C4-2B (cell line): ENCODE results near the gene LRCH3.
"Not testable (repeated sequence)": the region's sequence is repeated elsewhere in the genome, so short reads cannot be mapped to it uniquely, and the experiment has no call there.

ENCODE experiments used
- H3K27ac ChIP-seq: fragments of 450-650 bp; 2 replicates; pipeline ENCODE4 v1.5.1; 2017
- ZFX ChIP-seq: fragments of 450-650 bp; IDR thresholded peaks from 2 replicates; pipeline ENCODE4 v1.6.1; 2017
- TF ChIP-seq, protein P1 (sequence below): fragments of 450-650 bp; conservative IDR thresholded peaks from 2 replicates; pipeline ENCODE4 v1.5.1; 2017; ENCODE audit warnings: mild to moderate bottlenecking

LRCH3 gene

DNA sequence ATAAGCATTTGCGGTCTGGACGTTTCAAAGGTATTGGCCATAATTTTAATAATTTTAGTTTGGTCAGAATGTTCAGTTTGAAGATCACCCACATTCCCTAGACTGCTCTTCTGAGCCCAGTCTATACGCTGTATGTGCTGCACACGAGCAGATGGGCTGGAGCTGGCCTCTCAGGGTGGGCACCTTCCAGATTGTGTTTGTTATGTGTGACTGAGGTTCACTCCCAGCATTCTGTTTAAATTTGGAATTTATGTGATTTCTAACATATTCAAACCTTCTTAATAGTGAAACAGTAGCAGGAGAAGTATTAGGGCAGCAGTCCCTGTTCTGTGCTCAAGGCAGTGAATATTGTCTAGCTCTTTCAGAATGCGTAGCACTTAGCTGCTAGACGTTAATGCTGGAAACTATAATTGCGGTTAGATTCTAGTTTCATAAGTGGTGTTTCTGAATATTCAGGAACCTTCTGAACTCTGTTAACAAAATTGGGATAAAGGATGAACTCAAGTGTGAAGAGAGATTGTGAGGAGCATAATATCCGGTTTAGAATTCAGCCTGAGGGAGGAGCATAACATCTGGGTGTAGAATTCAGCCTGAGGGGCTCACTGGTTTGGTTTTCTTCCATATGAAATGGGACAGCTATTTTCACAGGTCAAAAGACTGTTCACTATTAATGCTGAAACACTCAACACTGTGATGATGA is 90.4 kb downstream of the LRCH3 start:
- TF ChIP-seq ZFX: no peak
- TF ChIP-seq, protein P1, sequence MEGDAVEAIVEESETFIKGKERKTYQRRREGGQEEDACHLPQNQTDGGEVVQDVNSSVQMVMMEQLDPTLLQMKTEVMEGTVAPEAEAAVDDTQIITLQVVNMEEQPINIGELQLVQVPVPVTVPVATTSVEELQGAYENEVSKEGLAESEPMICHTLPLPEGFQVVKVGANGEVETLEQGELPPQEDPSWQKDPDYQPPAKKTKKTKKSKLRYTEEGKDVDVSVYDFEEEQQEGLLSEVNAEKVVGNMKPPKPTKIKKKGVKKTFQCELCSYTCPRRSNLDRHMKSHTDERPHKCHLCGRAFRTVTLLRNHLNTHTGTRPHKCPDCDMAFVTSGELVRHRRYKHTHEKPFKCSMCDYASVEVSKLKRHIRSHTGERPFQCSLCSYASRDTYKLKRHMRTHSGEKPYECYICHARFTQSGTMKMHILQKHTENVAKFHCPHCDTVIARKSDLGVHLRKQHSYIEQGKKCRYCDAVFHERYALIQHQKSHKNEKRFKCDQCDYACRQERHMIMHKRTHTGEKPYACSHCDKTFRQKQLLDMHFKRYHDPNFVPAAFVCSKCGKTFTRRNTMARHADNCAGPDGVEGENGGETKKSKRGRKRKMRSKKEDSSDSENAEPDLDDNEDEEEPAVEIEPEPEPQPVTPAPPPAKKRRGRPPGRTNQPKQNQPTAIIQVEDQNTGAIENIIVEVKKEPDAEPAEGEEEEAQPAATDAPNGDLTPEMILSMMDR: no peak
- H3K27ac ChIP-seq: no peak overlapping the region

DNA sequence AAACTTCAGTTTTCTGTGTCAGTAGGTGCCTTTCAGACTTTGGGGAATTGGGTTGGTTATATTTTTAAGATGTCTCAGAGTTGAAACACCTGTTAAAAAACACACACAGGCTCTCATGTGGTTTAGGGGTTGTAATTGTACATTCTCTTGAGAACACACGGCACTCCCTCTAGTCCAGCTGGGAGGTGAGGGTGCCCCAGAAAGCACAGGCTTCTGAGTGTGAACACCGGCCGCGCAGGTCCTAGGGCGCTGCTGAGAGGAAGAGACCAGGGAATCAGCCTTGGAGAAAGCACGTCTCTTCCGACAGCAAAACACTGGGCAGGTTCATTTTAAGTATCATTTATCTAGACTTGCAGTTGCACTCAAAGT is 90.9 kb downstream of the LRCH3 start:
- TF ChIP-seq, protein P1: no peak
- no peak for TF ChIP-seq ZFX

DNA sequence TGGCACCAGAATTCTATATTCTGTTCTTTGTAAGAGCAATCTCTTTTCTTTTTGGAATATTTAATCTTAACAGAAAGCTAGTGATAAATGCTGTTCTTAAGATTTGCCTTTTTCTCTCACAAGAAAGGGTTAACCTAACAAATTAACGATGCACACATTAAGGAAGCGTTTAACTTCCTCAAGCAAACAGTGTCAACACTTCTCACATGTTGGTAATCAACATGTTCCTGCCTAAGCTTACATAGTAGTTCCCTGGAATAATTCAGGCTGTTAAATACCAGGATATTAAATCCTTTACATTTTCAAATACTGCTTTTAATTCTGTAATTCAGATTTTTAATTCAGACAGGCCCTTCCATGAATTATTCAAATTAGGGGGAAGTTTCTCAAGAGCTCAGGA is 91.5 kb downstream of the LRCH3 start:
- H3K27ac ChIP-seq: no peak overlapping the region
- TF ChIP-seq, protein P1: no peak
- TF ChIP-seq ZFX: no peak

More for the DNA sequence above, 90.9 kb downstream of the LRCH3 start:
- no peak overlapping the region; the same call in 1 of the 2 replicates for H3K27ac ChIP-seq

DNA sequence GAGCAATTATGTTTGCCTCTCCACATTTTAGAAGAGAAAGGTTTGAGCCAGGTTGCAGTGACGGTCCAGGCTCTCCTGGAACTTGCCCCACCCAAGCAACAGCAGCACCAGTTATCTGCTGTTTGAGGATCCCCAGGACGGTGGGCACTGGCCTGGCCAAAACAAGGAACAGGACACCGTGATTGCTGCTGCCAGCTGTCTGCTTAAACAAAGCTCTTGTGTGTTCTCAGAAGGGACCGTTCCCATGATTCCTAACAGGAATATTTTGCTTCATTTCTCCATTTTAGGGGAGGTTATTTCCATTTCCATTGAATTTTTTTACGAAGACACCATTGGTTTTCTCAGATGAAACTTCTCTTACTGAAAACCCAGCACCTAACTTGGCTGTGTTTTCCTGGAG is 92.5 kb downstream of the LRCH3 start:
- TF ChIP-seq, protein P1: no peak
- TF ChIP-seq ZFX: no peak
- no peak overlapping the region for H3K27ac ChIP-seq

DNA sequence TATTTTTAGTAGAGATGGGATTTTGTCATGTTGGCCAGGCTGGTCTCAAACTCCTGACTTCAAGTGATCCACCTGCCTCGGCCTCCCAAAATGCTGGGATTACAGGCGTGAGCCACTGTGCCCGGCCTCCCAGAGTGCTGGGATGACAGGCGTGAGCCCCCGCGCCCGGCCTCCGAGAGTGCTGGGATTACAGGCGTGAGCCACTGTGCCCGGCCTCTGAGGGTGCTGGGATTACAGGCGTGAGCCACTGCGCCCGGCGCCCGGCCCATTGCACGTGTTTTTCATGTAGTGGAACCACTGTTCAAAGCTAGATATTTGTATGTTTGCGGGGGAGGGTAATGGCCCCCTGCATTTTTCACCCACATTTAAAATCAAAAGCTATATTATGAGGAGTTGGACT is 93.3 kb downstream of the LRCH3 start:
- H3K27ac ChIP-seq: not testable (repeated sequence)

DNA sequence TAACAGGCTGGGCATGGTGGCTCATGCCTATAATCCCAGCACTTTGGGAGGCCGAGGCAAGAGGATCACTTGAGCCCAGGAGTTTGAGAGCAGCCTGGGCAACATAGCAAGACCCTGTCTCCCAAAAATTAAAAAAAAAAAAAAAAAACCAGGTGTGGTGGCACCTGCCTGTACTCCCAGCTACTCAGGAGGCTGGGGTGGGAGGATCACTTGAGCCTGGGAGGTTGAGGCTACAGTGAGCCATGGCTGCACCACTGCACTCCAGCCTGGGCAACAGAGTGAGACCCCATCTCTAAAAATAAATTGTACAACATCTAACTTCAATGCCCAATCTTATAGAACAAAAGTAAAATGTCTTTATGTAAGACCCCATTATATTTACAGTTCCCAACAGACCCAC is 95.0 kb downstream of the LRCH3 start:
- H3K27ac ChIP-seq: not testable (repeated sequence)

DNA sequence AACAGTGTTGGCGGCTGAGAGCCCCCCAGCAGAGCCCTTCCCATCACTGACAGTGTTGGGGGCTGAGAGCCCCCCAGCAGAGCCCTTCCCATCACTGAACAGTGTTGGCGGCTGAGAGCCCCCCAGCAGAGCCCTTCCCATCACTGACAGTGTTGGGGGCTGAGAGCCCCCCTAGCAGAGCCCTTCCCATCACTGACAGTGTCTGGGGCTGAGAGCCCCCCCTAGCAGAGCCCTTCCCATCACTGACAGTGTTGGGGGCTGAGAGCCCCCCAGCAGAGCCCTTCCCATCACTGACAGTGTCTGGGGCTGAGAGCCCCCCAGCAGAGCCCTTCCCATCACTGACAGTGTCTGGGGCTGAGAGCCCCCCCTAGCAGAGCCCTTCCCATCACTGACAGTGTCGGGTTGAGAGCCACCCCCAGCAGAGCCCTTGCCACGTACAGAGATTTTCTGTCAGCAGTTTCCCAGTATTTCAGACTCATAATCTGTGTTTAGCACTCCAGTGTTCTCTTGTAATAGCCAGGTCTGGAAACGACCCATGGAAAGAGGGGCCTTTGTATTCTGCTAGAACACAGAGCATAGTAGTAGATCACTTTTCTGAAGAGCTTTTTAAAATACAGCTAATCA is 96.5 kb downstream of the LRCH3 start:
- not testable (repeated sequence) for H3K27ac ChIP-seq

DNA sequence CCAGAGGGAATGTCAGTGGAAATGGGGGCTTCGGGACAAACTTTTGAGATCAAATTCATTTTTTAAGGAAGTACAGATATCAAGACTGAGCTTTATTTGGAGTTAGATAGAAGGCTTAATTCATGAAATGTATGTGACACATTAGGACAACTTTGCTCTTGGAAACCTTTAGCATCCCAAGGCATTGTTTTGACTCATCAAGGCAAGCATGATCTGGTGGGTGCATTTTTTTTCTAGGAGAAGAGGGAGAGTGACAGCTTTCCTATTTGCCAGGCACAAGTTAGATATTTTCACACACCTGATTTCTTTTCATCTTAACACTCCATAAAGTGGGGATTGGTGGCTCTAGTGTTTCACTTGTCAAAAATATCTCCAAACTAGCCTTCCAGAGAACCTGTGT is 97.5 kb downstream of the LRCH3 start:
- no peak overlapping the region for H3K27ac ChIP-seq
- no peak for TF ChIP-seq ZFX
- TF ChIP-seq, protein P1: no peak

DNA sequence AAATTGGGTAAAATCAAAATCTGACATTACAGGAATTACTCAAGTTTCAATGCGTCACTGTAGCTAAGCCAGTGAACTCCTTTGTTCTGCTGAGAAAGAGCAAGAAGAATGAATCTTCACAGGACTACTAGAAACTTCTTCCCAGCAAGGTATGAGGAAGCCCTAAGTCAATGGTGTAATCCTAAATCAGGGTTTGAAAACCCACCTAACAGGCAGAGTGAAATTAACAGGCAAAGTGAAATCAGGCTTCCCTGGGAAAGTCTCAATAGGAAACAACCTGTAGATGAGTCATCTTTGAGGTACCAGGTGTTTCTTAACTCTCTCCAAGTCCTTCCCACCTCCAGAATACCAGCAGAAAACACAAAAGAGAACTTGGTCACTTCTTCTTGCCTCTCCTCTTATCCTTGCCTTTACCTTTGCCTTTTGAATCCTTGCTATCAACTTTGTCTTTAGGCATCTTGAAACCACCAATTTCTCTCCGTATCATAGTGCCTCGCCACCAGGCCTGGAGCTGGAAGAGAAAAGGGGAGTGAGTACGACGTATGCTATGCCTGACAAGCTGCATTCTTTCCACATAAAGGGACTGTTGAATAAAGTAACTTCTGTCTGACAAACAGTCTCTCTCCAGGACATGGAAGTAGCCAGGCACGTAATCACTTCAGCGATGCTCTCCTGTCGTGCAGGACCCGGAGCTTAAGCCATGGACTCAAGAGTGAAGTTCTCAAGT is 98.3 kb downstream of the LRCH3 start:
- TF ChIP-seq ZFX: no peak
- TF ChIP-seq, protein P1: no peak
- H3K27ac ChIP-seq: no peak overlapping the region
